Activated effector memory CD4-positive, alpha-beta T cell treated with anti-CD3 and anti-CD28 coated beads, Interleukin-2, amount 50 U/mL, for 16 hours (primary cell): ENCODE results near the gene ZNF653.

ENCODE experiments used
- DNase-seq: peaks from one replicate; pipeline ENCODE4 v3.0.0-alpha.2; 2020

Gene ZNF653

GRCh38 chr19:11505504-11506100 lies at the start of gene ZNF653:
Gene ZNF653, minus strand, starts transcription at chr19:11505839. Its CDS starts 53 bp downstream, at chr19:11505786.
- DNase-seq, result peak; percentile 98

- DNase-seq, result no peak
Measured at GRCh38 chr19:11555246-11555645, 49.6 kb upstream of the ZNF653 start.

- DNase-seq, result no peak
Measured at GRCh38 chr19:11554160-11554559, 48.5 kb upstream of the ZNF653 start.

- DNase-seq, result no peak
Measured at GRCh38 chr19:11552666-11553372, 47.2 kb upstream of the ZNF653 start.

GRCh38 chr19:11551603-11552235 lies 46.1 kb upstream of the ZNF653 start:
- DNase-seq, result no peak

GRCh38 chr19:11550265-11550664 lies 44.6 kb upstream of the ZNF653 start:
- DNase-seq, result no peak

GRCh38 chr19:11549386-11549953 lies 43.8 kb upstream of the ZNF653 start:
- no peak for DNase-seq

- DNase-seq, result no peak
Measured at GRCh38 chr19:11547929-11548700, 42.5 kb upstream of the ZNF653 start.

- DNase-seq, result no peak
Measured at GRCh38 chr19:11541238-11541637, 35.6 kb upstream of the ZNF653 start.

- DNase-seq, result no peak
Measured at GRCh38 chr19:11540645-11541044, 35.0 kb upstream of the ZNF653 start.

GRCh38 chr19:11539495-11540365 lies 34.1 kb upstream of the ZNF653 start:
- no peak for DNase-seq

- no peak for DNase-seq
Measured at GRCh38 chr19:11538232-11539036, 32.8 kb upstream of the ZNF653 start, which contains the start of gene CNN1. Gene CNN1, plus strand, starts transcription at chr19:11538851. Its CDS starts 77 bp downstream, at chr19:11538928.

GRCh38 chr19:11535792-11536595 lies 30.4 kb upstream of the ZNF653 start:
- DNase-seq, result peak; percentile 95

GRCh38 chr19:11534948-11535347 lies 29.3 kb upstream of the ZNF653 start:
- DNase-seq, result no peak

- no peak for DNase-seq
Measured at GRCh38 chr19:11534538-11534937, 28.9 kb upstream of the ZNF653 start.

GRCh38 chr19:11530432-11530831 lies 24.8 kb upstream of the ZNF653 start:
- DNase-seq, result peak; percentile 74

GRCh38 chr19:11528551-11529341 lies 23.1 kb upstream of the ZNF653 start, which contains the start of gene ECSIT:
Gene ECSIT, minus strand, starts transcription at chr19:11529134. Its CDS starts 9,964 bp downstream, at chr19:11519170.
- DNase-seq, result peak; percentile 97

GRCh38 chr19:11519138-11519537 lies 13.5 kb upstream of the ZNF653 start:
- DNase-seq, result no peak

- no peak for DNase-seq
Measured at GRCh38 chr19:11513946-11514345, 8.3 kb upstream of the ZNF653 start.
